Measurements from ENCODE around the gene HSP90AB1.
"Not testable (repeated sequence)": the region's sequence is repeated elsewhere in the genome, so short reads cannot be mapped to it uniquely, and the experiment has no call there.

Gene HSP90AB1

DNA sequence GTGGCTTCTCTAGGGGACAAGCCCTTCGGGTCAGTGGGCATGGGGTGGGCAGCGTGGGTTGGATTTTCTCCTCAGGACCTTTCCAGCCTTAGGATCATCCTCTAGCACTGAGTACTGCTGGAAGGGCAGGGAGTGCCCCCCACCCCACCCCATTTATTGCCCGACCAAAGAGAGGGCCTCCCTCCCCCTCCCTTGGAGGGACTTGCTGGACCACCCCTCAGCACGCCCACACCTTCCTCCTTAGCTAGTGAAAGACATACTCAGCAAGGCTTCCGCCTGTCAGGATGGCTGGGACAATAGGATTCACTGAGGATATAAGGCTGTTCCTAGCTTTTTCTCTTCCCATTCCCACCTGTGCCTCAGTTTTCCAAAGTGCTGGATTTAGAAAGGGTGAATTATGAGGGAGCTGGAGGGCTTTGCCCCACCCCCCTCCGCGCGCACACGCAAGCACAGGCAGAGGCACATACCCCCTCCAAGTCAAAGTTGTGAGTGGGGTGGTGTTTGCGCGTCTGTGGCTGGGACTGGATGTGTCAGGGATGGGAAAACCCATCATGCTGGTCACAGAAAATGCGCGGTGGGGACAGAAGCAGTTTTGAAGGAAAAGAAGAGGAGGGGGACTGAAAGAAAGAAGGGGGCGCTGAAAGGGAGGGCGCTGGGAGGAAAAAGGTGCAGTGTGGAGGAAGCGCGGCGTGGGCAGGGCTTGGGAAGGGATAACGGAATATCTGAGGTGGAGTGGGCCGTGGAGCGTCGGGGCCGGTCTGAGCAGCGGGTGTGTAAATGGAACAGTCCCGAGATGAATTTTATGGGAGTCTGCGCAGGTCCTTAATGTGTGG is 24.2 kb upstream of the HSP90AB1 start:
- no peak for DNase-seq

DNA sequence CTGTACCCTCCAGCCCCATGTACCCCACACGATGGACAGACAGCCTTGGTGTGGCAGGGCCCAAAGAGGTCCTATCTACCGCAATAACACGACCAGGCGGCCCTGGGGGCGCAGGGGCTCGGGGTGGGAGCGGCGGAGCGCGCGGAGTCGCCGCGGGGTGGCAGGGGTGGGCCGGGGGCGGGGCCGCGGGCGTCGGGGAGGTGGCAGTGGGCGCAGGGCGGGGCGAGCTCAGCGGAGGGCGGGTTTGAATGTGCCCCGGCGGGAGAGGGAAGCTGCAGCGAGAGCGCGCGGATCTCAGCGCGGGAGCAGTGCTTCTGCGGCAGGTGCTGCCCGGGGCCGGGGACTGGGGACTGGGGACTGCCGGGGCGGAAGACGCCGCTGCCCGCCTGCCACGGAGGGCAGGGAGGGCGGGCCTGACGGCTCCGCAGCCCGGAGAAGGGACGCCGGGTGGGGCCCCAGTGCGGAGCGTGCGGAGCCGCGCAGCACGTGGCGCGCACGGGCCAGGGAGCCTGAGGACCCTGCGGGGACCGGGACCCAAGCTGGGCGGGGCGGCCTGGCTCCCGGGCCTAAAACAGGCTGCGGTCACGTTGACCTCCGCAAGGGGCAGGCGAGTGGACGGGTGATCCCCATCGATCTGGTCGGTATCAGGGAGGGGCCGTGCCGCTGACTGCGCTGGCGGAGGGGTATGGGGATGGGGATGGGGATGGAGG is 23.4 kb upstream of the HSP90AB1 start, which contains the start of gene SLC29A1:
Gene SLC29A1, plus strand, starts transcription at position 277 of the 710 bp plus-strand sequence. CDS start 3,719 bp downstream, outside the sequence.
- no peak for DNase-seq

DNA sequence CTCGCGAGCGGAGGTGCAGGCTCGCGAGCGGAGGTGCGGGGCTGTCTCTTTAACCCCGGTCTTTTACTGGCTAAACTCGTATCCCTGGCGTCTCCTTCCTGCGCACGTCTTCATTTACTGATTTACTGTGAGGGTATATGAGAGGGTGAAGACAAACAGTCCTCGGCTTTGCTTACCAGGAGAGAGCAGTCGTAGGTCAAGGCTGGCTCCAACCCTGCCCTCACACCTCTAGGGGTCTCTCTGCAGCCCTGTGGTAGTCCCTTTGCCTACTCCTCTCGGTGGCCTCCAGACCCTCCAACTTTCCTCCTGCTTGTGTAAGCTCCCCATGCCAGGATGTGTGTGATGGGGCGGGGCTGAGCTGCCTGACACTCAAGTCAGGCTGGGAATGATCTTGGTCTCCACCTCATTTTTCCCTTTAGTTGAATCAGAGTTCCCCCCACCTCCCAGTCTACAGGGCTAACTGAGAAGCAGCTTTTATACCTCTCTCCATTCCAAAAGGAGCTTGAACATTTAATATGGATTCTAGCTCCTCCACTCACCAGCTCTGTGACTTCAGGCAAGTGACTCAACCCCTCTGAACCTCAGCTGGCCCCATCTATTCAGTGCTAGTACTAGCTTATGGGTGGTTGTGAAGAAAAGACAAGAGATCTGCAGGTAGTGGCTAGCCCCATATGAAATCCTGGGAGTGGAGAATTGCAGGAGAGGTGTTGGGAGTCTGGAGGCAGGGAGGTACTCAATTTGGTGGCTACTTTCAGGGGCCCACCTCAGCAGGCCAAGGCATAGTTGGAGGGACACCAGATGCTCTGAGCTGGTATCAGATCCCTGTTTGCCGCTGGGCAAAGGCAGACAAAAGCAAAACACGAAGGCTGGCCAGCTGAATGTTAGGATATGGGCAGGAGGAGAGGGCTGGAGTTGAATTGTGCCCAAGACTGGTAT is 22.6 kb upstream of the HSP90AB1 start:
- DNase-seq = no peak

DNA sequence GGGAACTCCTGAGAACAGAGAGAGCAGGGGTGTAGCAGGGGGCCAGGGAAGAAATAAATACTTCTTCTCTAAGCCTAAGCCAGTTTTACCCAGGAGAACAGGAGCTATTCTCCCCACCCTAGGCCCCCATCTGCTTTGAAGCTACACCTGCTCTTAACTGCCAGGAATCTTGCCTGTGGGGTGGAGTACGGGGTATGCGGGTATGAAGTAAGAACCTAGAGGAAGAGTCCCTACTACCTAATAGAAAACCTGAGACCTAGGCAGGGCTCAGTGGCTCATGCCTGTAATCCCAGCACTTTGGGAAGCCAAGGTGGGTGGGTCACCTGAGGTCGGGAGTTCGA is 22.0 kb upstream of the HSP90AB1 start:
- no peak for DNase-seq

DNA sequence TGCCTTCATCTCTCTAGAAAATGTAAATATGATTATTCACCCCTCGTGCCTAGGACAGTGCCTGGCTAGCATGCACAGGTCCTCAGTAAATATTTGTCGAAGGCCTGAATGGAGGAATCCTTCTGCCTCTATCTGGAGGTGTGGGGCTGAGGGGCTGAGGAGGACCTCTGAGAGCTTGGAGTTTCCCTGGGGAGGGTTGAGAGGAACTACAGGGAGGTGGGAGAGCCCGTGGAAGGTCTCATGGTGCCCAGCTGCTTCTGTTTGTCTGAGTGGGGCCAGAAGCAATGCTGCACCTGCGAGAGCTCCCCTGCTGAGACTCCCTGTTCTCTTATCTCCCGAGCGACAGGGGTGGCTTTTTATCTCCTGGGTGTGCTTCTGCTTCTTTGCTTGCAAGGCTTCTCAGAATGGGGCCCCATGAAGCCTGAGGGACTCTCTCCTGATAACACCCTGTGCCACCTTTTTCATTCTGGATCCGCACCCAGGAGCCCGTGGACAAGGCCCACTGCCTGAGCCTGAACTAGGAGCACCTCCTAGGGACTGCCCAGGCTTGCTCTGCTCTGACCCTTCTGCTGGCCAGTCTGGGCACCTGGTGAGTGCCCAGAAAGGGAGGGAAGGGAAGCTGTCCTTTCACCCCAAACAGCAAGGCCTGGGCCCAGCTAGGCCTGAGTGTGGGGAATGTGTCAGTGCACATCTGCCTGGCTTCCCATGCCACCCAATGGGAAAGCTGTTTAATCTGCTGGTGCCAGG is 21.1 kb upstream of the HSP90AB1 start:
- DNase-seq = no peak

DNA sequence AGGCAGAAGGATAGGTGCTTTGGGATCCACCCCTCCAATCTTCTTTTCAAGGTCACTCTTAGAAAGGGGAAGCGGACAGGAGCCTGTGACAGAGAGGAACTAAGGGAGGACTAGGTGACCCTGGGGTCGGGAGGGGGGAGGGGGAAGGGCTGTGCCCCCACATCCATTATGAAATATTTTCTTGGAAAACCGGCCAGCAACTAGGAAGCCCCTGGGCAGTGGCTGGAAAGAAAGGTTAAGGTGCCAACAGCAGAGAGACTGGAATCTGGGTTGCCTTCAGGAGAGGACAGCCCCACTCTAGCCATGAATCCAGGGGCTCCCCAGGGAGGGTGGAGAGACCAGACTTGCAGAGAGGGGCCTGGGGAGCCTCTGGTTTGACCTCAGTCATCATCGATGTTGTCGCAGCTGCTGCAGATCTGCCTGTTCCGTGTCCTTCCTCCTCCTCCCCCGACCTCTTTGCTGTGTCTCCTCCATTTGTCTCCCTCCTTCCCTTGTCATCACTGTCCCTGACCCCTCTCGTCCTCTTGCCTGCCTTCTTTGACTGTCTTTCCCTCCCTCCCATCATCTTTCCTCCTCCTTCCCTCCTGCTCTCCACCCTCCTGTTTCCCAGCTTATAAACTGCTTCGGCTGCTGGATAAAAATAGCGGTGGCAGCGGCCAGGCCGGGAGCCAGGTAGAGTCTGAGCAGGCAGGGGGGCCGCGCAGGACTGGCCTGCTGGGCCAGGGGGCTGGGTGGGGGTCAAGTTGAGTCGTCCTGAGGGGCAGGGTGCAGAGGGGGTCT is 20.3 kb upstream of the HSP90AB1 start:
- DNase-seq = no peak

DNA sequence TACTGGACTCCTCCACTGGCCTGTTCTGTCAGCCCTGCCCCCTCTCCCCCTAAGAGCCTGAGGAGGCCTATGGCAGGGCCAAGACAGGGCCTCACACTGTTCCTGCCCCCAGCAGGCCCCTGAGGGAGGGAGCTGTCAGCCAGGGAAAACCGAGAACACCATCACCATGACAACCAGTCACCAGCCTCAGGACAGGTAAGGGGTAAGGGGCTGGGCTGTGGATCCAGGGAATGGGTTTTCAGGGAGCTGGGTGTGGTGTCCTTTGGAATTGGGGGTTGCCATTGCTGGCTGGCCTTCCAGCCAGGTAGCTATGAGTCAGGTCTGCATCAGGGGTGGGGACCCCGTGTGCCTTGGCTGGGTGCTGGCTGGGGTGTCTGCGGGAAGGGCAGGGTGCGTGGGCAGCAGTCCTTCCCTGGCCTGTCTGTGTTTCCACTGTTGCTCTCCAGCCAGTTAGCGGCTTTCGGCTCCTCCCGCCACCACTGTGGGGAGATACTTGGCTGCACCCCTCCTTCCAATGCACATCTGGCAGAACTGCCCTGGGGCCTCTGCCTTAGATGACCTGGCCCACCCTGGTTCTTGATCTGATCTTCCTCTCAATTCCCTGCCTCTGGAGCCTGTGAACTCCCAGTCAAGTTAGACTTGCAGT is 19.6 kb upstream of the HSP90AB1 start:
- no peak for DNase-seq

DNA sequence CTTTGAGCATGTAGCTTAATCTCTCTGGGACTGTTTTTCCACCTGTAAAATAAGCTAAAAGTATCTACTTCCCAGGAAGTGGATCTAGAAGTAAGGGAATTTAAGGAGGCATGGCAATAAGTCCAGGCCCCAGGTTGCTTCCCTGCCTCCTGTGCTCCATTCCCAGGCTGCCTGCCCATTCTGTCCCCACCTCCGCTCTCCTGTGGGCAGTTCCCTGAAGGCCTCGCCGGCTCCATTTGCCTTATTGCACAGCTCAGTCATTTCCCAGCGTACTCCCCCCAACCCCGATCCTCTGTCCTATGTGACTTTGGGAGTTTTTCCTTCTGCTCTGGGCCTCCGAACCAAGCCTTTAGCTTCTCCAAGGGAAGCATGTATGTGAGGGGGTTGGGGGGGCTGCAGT is 18.9 kb upstream of the HSP90AB1 start:
- no peak for DNase-seq

DNA sequence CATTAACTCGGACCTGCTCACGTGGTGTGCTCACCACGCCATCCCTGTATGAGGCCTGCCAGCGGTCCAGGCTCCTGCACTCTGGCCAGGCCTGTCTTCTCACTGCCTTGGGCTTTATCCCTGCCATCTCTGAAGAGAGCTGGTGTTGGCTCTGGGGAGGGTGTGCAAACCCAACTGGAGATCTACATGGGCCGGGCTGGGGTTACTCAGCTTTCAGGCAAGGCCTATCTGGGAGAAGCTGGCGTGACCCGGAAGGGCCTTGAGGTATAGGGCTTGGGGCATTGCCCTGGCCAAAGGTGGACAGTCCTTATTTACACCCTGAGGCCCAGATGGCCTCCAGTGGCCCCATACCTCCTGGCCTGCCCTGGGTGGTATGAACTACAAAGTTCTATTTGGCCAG is 18.5 kb upstream of the HSP90AB1 start:
- DNase-seq = no peak

DNA sequence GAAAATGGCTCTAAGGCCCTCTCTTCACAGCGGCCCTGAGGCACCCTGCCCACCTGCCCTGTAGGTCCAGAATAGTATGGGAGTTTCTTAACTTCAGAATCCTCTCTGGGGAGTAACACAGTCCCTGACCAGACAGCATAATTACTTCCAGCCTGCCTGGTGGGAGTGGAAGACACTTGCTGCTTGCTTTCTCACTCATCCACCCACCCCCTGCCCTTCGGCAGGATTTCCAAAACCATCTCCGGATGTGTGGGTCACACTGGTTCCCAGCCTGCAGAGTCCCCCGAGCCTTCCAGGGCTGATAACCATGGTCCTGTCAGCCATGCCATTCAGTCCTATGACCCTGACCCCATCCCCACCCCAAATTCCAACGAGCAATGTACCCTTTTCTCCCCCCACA is 18.1 kb upstream of the HSP90AB1 start:
- DNase-seq = no peak

DNA sequence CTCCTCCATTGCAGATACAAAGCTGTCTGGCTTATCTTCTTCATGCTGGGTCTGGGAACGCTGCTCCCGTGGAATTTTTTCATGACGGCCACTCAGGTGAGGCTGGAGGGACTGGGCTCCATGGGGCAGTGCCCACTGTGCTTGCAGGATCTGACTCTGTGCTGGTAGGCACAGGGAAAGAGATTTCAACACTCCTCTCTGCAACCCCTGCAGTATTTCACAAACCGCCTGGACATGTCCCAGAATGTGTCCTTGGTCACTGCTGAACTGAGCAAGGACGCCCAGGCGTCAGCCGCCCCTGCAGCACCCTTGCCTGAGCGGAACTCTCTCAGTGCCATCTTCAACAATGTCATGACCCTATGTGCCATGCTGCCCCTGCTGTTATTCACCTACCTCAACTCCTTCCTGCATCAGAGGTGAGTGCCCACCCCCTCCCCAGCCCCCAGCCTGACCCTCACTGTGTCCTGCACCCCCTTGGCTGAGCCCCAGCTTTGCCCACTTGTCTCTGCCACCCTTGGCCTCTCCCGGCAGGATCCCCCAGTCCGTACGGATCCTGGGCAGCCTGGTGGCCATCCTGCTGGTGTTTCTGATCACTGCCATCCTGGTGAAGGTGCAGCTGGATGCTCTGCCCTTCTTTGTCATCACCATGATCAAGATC is 17.4 kb upstream of the HSP90AB1 start:
- DNase-seq = no peak

DNA sequence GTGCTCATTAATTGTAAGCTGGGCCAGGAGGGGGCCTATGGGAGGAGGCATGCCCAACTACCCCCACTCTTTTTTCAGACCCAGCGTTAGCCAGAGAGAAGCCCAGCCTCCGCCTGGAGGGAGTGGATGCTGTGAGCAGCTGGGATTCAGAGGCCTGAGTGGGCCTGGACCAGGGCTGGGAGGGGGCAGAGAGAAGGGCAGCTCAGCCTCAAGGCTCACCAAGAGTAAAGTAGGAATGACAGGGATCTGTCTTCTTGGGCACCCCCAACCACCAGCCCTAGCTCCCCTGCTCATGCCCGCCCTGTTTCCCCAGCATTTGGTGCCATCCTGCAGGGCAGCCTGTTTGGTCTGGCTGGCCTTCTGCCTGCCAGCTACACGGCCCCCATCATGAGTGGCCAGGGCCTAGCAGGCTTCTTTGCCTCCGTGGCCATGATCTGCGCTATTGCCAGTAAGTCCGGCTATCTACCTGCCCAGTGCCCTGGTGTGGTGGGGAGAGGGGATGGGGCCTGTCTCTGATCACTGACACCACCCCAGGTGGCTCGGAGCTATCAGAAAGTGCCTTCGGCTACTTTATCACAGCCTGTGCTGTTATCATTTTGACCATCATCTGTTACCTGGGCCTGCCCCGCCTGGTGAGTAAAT is 16.7 kb upstream of the HSP90AB1 start:
- DNase-seq = no peak

DNA sequence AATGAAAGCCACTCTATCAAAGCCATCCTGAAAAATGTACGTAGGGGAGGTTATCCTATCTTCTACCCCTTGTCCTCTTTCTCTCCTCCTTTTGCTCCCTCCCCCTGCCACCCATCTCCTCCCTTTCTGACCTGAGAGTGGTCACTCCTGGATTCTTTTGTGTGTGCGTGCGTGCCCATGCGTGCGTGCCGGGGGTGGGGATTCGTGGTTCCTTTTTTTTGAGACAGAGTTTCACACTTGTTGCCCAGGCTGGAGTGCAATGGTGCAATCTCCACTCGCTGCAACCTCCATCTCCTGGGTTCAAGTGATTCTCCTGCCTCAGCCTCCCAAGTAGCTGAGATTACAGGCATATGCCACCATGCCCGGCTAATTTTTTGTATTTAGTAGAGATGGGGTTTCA is 15.5 kb upstream of the HSP90AB1 start:
- DNase-seq = not testable (repeated sequence)

DNA sequence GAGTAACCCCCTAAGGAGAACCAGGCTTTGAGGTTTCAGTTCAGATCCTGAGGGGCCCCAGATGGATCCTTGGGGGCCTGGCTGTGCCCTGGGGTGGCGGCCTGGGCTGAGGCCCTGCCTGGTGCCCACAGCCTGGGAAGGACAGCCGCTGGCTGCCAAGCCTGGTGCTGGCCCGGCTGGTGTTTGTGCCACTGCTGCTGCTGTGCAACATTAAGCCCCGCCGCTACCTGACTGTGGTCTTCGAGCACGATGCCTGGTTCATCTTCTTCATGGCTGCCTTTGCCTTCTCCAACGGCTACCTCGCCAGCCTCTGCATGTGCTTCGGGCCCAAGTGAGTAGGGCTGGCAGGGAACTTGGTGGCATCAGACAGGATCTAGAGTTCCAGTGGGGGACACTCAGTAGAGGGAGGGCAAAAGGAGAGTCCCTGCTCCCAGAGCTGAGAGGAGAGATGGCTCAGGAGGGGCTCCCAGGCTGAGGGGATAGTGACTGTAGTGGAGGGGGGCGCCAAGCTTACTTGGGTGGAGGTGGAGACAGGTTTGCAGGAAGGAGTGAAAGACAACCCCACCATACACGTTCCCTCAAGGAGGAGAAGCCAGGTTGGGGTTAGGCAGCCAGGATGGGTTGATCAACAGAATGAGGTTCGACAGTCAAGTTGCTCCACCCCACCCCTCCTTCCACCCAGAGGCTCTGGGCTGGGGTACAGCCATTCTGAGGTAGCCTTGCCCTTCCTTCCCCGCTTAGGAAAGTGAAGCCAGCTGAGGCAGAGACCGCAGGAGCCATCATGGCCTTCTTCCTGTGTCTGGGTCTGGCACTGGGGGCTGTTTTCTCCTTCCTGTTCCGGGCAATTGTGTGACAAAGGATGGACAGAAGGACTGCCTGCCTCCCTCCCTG is 14.0 kb upstream of the HSP90AB1 start:
- no peak for DNase-seq

DNA sequence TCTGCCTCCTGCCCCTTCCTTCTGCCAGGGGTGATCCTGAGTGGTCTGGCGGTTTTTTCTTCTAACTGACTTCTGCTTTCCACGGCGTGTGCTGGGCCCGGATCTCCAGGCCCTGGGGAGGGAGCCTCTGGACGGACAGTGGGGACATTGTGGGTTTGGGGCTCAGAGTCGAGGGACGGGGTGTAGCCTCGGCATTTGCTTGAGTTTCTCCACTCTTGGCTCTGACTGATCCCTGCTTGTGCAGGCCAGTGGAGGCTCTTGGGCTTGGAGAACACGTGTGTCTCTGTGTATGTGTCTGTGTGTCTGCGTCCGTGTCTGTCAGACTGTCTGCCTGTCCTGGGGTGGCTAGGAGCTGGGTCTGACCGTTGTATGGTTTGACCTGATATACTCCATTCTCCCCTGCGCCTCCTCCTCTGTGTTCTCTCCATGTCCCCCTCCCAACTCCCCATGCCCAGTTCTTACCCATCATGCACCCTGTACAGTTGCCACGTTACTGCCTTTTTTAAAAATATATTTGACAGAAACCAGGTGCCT is 13.3 kb upstream of the HSP90AB1 start:
- DNase-seq = no peak

DNA sequence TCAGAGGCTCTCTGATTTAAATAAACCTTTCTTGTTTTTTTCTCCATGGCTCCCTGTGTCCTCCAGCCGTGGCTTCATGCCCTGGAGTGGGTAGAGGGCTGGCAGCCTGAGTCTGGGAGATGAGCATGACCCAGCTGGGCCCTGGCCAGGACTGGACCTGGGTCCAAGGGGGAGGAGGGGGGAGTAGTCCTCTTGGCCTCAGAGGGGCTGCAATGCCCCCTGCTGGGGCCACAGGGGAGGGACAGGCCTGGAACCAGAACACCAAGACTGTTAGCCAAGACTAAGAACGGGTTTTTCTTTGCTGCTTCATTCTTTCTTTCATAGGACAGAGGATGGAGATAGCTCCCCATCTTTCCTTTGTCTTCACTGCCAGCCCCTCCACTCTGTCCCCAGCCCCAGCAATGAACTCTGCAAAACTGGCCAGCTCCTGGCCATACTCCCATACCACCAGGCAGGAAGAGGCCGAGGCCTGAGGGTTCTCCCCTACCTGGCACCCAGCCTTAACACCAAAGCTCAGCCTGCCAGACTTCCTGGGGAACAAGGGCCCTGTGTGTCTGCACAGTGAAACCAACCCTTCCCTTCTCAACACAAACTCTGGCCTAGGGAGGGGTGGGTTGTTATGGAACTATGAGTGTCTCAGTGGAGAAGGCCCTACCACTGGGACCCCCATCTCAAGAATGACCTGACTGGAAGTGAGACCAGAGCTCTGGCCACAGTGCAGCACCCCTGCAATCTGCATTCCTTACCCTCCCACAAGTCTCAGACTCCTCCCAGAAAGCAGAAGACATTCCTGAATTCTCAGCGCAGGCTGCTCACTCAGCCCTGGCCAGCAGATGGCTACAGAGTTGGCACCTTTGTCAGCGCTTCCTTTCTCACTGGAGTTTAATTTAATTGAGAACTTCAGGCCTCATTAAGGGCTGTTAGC is 12.5 kb upstream of the HSP90AB1 start:
- DNase-seq = no peak

DNA sequence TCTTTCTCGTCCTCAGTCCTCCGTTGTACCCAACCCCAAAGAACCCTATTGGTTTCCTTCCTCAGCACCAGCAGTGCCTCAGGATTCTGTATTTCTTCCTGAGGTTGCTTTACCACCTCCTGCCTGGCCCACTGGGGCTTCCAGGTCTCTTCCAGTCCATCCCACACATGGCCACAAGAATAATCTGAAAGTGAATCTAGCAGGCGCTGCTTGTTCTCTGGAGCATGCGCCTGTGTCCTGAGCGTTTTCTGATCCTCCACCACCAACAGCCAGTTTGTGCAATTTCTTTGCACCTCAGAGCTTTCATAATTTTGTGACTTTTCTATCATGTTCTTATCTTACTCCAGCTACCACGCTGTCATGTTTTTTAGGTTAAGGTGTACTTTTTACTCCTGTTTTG is 11.6 kb upstream of the HSP90AB1 start:
- DNase-seq = no peak

Measured in SIG-M5 (cell line).